MCF 10A (cell line): ENCODE results near the gene GSC. TPM values are rescaled to one million over a fixed set of nuclear protein-coding genes. Genes with fewer than 3 reads are reported as not detected.
"Not testable (repeated sequence)": the region's sequence is repeated elsewhere in the genome, so short reads cannot be mapped to it uniquely, and the experiment has no call there.

ENCODE experiments used
- BruUV-seq: library from RNA; stranded (reverse); fragments of 400-500 nt; replicated peaks from 2 replicates; lab custom pipeline; 2021; lab: Mats Ljungman, UMichigan
- CTCF ChIA-PET: fragments of 300-600 bp; sonication (Branson Sonifier 250); formaldehyde crosslinking; extraction: SDS; loops from one replicate; lab custom pipeline; 2021; ENCODE audit warnings: antibody characterized with exemption, inconsistent platforms; lab: Yijun Ruan, JAX
- POLR2A ChIA-PET: fragments of 300-600, 350-650 bp; sonication (Branson Sonifier 250); formaldehyde crosslinking; extraction: SDS; loops from one replicate; lab custom pipeline; 2020; ENCODE audit warnings: antibody characterized with exemption, inconsistent platforms; lab: Yijun Ruan, JAX
- DNase-seq: peaks from one replicate; pipeline ENCODE4 v3.0.0-alpha.2; 2018; ENCODE audit not compliant: unreplicated experiment
- H3K27ac Mint-ChIP-seq: one replicate; pipeline ENCODE4 v1.8.0; 2022; ENCODE audit warnings: mild to moderate bottlenecking, low read depth, mixed read lengths; ENCODE audit not compliant: unreplicated experiment
- H3K27me3 Mint-ChIP-seq: one replicate; pipeline ENCODE4 v1.8.0; 2022; ENCODE audit warnings: mixed read lengths; ENCODE audit not compliant: insufficient read depth, unreplicated experiment
- H3K36me3 Mint-ChIP-seq: one replicate; pipeline ENCODE4 v1.8.0; 2022; ENCODE audit warnings: mild to moderate bottlenecking, moderate library complexity, mixed read lengths; ENCODE audit not compliant: insufficient read depth, unreplicated experiment
- H3K4me1 Mint-ChIP-seq: one replicate; pipeline ENCODE4 v1.8.0; 2022; ENCODE audit warnings: mixed read lengths; ENCODE audit not compliant: insufficient read depth, unreplicated experiment
- H3K4me3 Mint-ChIP-seq: one replicate; pipeline ENCODE4 v1.8.0; 2022; ENCODE audit warnings: mild to moderate bottlenecking, moderate library complexity, mixed read lengths; ENCODE audit not compliant: unreplicated experiment
- H3K9me3 Mint-ChIP-seq: one replicate; pipeline ENCODE4 v1.8.0; 2022; ENCODE audit warnings: mixed read lengths; ENCODE audit not compliant: unreplicated experiment
- CTCF ChIP-seq: fragments of 200-600 bp; IDR thresholded peaks from one replicate; pipeline ENCODE4 v1.8.0; 2022; ENCODE audit warnings: antibody characterized with exemption, mild to moderate bottlenecking; ENCODE audit not compliant: unreplicated experiment
- intact Hi-C: fragments of 100-400 bp; cut with micrococcal nuclease; formaldehyde crosslinking; loops from 2 replicates; pipeline ENCODE4 v1.14.1; 2022
- total RNA-seq: library from RNA; stranded (reverse); gene quantifications from 2 replicates; pipeline ENCODE4 v1.2.3, GENCODE V29; 2022

Gene GSC
- total RNA-seq, 1 experiment from 2014 or later, result not detected

- Mint-ChIP-seq H3K27ac (no peak overlapping the region), H3K4me1 (no peaks in the 10 kb centered on the region), H3K4me3 (no peak overlapping the region), H3K27me3 (no peaks in the 10 kb centered on the region), H3K36me3 (no peaks in the 10 kb centered on the region), H3K9me3 (no peaks in the 10 kb centered on the region)
- CTCF ChIA-PET, result interaction anchor here (1.6 kb wide), 1 partner anchor 11 kb away, joined by 3 read pairs; no protein-coding TSS in a partner anchor
- DNase-seq, result no peak
- POLR2A ChIA-PET, result no interaction called here
- intact Hi-C loops, result no loop called here
- no TSS peak for BruUV-seq
- no peak for TF ChIP-seq CTCF
These were observed 31.8 kb downstream of the GSC start for GRCh38 chr14:94738097-94738496.

- BruUV-seq, result no TSS peak
- Mint-ChIP-seq H3K9me3 (peaks cover 10% of the 10 kb centered on the region), H3K36me3 (no peaks in the 10 kb centered on the region), H3K4me3 (no peak overlapping the region), H3K27ac (no peak overlapping the region), H3K4me1 (no peaks in the 10 kb centered on the region), H3K27me3 (peaks cover 12% of the 10 kb centered on the region)
- ChIA-PET CTCF (interaction anchor here (1.0 kb wide), 1 partner anchor 10 kb away, joined by 4 read pairs; no protein-coding TSS in a partner anchor), POLR2A (no interaction called here)
- intact Hi-C loops, result no loop called here
- no peak for TF ChIP-seq CTCF
- DNase-seq, result no peak
These were observed 41.0 kb downstream of the GSC start for GRCh38 chr14:94728950-94729349.

- H3K4me1 Mint-ChIP-seq, intact Hi-C loops, H3K27ac Mint-ChIP-seq, H3K4me3 Mint-ChIP-seq, POLR2A ChIA-PET, BruUV-seq, DNase-seq, H3K36me3 Mint-ChIP-seq, CTCF ChIA-PET, H3K9me3 Mint-ChIP-seq: not testable (repeated sequence)
- H3K27me3 Mint-ChIP-seq, result peaks cover 12% of the 10 kb centered on the region
These were observed 41.5 kb downstream of the GSC start for GRCh38 chr14:94728440-94728839.

- H3K27ac Mint-ChIP-seq, H3K4me1 Mint-ChIP-seq, H3K36me3 Mint-ChIP-seq, POLR2A ChIA-PET, H3K9me3 Mint-ChIP-seq, BruUV-seq, H3K4me3 Mint-ChIP-seq, intact Hi-C loops, DNase-seq: not testable (repeated sequence)
- CTCF ChIA-PET, result interaction anchor here (0.6 kb wide), 2 partner anchors 56 to 125 kb away, joined by 3 to 4 read pairs; no protein-coding TSS in a partner anchor
- H3K27me3 Mint-ChIP-seq, result peaks cover 12% of the 10 kb centered on the region
These were observed 43.3 kb downstream of the GSC start for GRCh38 chr14:94726649-94727048.

GRCh38 chr14:94724993-94725392, 44.9 kb downstream of the GSC start:
- BruUV-seq, result no TSS peak
- Mint-ChIP-seq H3K4me1 (no peaks in the 10 kb centered on the region), H3K36me3 (no peaks in the 10 kb centered on the region), H3K9me3 (no peaks in the 10 kb centered on the region), H3K4me3 (no peak overlapping the region), H3K27me3 (peaks cover 12% of the 10 kb centered on the region), H3K27ac (no peak overlapping the region)
- ChIA-PET CTCF (interaction anchor here (0.5 to 1.1 kb wide), 4 partner anchors 9 to 356 kb away, joined by 3 to 4 read pairs (median 3); no protein-coding TSS in a partner anchor), POLR2A (no interaction called here)
- no peak for TF ChIP-seq CTCF
- no peak for DNase-seq
- intact Hi-C loops, result no loop called here
